Body of pancreas (tissue), 4 donors: ENCODE data around the gene TXK.

ENCODE experiments used
- CTCF ChIP-seq, 7 experiments: fragments of 450-650 bp in 4 of 7; fragments of 200-600 bp in 3 of 7; sonication (generic) in 3 of 7; IDR thresholded peaks; one replicate each; pipeline ENCODE4 v1.5.1; 2016 to 2019; ENCODE audit warnings: antibody characterized with exemption in 7 of 7
- POLR2A ChIP-seq, 3 donors: fragments of 450-650 bp; IDR thresholded peaks; one replicate each; pipeline ENCODE4 v1.6.1; 2016; ENCODE audit warnings: antibody characterized with exemption in 3 of 3, mild to moderate bottlenecking in 2 of 3

- TF ChIP-seq POLR2A (IDR thresholded peaks at IDR 0.05) (no peak), CTCF (IDR thresholded peaks at IDR 0.05) (no peak)
These were observed 381 bp downstream of the TXK start for GRCh38 chr4:48133669-48134068.
